Activated T-cell treated with anti-CD3 and anti-CD28 coated beads, Interleukin-2, amount 50 U/mL, for 24 hours (primary cell): ENCODE results near the gene ZNF417.
"Not testable (repeated sequence)": the region's sequence is repeated elsewhere in the genome, so short reads cannot be mapped to it uniquely, and the experiment has no call there.

Experiments used
- DNase-seq: peaks from one replicate; pipeline ENCODE4 v3.0.0-alpha.2; 2020
- H3K27ac Mint-ChIP-seq: 2 replicates; pipeline ENCODE4 v1.8.0; 2020; ENCODE audit warnings: mild to moderate bottlenecking, mixed read lengths
- H3K27me3 Mint-ChIP-seq: 2 replicates; pipeline ENCODE4 v1.8.0; 2020; ENCODE audit warnings: mixed read lengths
- H3K36me3 Mint-ChIP-seq: 2 replicates; pipeline ENCODE4 v1.8.0; 2020; ENCODE audit warnings: low read depth, mixed read lengths
- H3K4me1 Mint-ChIP-seq: 2 replicates; pipeline ENCODE4 v1.8.0; 2020; ENCODE audit warnings: low read depth, mixed read lengths
- H3K4me3 Mint-ChIP-seq: 2 replicates; pipeline ENCODE4 v1.8.0; 2020; ENCODE audit warnings: mild to moderate bottlenecking, moderate library complexity, mixed read lengths
- H3K9me3 Mint-ChIP-seq: 2 replicates; pipeline ENCODE4 v1.8.0; 2020; ENCODE audit warnings: mixed read lengths

Gene ZNF417

DNA sequence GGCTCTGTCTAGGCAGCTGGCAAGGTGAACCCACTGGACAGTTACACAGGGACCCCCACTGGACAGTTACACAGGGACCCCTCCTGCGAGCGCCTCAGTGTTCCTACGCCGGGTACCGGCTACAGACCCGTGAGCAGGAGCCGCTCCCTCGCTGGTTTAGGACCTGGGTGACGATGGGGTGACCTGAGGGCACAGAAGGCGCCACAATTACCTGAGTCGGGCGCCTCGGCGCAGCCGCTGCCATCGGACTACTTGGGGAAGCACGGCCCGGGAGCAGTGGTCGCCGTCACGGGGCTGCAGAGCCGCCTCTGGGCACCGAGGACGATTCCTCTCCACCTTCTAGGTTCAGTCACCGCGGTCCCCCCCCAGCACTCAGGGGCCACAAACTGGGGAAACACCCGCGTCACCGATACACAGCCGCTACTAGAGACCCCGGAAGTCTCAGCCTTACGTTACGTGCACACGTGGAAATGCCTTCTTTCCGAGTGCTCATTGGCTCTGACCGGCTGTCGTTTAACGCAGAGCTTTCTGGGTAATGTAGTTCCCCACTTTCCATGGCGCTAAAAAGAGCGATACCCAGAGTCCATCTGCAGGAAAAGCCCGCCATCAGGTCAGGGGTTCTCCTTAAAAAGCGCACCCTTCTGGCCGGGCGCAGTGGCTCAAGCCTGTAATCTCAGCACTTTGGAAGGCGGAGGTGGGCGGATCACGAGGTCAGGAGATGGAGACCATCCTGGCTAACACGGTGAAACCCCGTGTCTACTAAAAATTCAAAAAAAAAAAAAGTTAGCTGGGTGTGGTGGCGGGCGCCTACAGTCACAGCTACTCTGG lies at the start of gene ZNF417:
Gene ZNF417 (minus strand): TSS at position 425 of the 828 bp plus-strand sequence. CDS start 181 bp downstream, at position 244.
- H3K4me1 Mint-ChIP-seq: peaks cover 31% of the 10 kb centered on the region
- H3K27ac Mint-ChIP-seq: peak within 1 kb of the TSS; percentile 93
- peak; percentile 85 for DNase-seq
- H3K27me3 Mint-ChIP-seq: not testable (repeated sequence)
- peaks cover 45% of the 10 kb centered on the region for H3K9me3 Mint-ChIP-seq
- peaks cover 75% of the 10 kb centered on the region for H3K36me3 Mint-ChIP-seq
- peak within 1 kb of the TSS; percentile 92 for H3K4me3 Mint-ChIP-seq

DNA sequence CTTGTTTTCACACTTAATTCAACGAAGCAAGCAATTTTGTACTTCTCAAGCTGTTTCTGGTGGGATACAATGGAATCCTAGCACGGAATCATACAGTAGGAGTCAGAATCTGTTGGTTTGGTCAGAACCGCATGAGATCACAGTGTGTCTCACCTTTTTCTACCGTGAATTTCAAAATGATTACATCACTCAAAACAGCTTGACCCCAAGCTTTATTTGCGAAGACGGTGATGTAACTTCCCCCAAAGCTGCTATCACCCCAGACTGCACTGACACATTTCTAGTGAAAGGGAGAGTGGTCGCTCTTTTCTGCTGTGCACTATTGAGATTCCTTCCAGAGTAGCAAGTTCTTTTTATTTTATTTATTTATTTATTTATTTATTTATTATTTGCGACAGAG lies 48.4 kb upstream of the ZNF417 start:
- H3K27ac Mint-ChIP-seq: no peak overlapping the region
- DNase-seq: no peak
- peaks cover 51% of the 10 kb centered on the region for H3K36me3 Mint-ChIP-seq
- H3K27me3 Mint-ChIP-seq: no peaks in the 10 kb centered on the region
- no peaks in the 10 kb centered on the region for H3K4me1 Mint-ChIP-seq
- peaks cover 39% of the 10 kb centered on the region for H3K9me3 Mint-ChIP-seq
- H3K4me3 Mint-ChIP-seq: no peak overlapping the region

DNA sequence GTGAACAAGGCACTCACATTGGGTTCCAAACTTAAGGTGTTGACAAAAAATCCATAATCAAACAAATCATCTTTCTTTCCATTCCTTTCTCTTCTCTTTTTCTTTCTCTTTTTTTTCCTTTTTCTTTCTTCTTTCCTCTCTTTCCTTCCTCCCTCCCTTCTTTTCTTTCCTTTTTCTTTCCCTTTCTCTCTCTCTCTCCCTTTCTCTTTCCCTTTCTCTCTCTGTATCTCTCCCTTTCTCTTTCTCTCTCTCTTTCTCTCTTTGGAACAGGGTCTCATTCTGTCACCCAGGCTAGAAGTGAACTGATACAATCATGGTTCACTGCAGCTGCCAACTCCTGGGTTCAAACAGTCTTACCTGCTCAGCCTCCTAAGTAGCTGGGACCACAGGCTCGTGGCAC lies 45.4 kb upstream of the ZNF417 start:
- H3K27ac Mint-ChIP-seq: no peak overlapping the region
- no peaks in the 10 kb centered on the region for H3K4me1 Mint-ChIP-seq
- DNase-seq: no peak
- peaks cover 38% of the 10 kb centered on the region for H3K9me3 Mint-ChIP-seq
- peaks cover 49% of the 10 kb centered on the region for H3K36me3 Mint-ChIP-seq
- H3K4me3 Mint-ChIP-seq: no peak overlapping the region
- peaks cover 5% of the 10 kb centered on the region for H3K27me3 Mint-ChIP-seq

DNA sequence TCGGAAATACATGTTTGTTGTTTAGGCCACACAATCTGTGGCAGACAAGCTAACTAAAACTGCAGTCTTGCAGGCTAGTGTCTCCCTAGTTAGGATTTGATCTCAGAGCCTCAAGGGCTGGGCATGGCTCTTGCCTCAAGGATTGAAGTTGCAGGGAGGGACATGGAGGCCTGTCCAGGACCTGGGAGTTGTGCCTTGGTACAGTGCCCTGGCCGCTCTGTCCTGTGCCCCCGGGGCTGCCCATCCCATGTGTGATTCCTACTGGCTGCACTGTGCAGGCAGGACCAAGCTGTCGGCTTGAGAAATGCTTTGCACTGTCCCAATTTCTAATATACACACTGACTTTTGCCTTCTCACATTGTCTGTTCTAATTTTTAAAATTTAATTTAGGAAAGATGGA lies 38.6 kb upstream of the ZNF417 start:
- Mint-ChIP-seq H3K4me1 (no peaks in the 10 kb centered on the region), H3K27me3 (peaks cover 16% of the 10 kb centered on the region), H3K27ac (no peak overlapping the region), H3K4me3 (no peak overlapping the region), H3K9me3 (peaks cover 44% of the 10 kb centered on the region), H3K36me3 (peaks cover 22% of the 10 kb centered on the region)
- no peak for DNase-seq

DNA sequence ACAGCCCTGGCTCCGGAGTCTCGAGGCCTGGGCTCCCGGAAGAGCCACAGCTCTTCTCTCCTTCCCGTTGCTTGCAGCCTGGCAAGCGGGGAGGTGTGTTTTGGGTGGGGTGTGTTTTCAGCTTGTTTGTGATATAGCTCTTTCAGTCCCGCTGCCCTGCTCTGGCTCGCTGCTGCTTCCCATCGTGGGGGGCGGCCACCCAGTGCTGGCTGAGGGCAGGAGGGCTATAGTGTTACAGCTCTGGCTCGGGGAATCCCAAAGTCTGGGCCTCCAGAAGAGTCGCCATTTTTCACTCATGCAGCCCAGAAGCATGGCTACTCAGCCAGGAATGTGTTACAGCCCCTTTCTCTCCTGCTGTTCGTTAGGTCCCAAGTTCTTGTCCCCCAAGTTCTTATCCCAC lies 33.3 kb upstream of the ZNF417 start:
- H3K36me3 Mint-ChIP-seq: peaks cover 30% of the 10 kb centered on the region
- H3K27me3 Mint-ChIP-seq: peaks cover 8% of the 10 kb centered on the region
- peaks cover 17% of the 10 kb centered on the region for H3K4me1 Mint-ChIP-seq
- H3K27ac Mint-ChIP-seq: no peak overlapping the region
- DNase-seq: no peak
- no peak overlapping the region for H3K4me3 Mint-ChIP-seq
- H3K9me3 Mint-ChIP-seq: peaks cover 41% of the 10 kb centered on the region

DNA sequence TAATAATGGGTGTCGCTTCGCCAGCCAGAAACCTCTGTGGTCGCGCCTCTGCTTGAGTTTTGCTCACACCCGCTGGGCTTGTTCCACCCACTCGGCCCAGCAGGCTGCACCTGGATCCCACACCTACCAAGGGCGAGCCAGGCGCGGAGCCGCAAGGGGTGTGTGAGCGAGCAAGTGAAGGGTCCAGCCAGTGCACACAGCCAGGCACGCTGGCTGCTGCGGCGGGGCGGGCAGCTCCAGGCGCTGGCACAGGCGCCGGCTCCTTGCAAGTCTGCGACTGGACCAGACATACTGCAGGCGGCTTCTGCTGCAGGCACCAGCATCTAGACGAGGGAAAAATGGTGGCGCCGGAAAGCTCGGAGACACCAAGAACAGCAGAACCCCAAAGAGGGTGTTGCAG lies 32.9 kb upstream of the ZNF417 start:
- peaks cover 34% of the 10 kb centered on the region for H3K36me3 Mint-ChIP-seq
- H3K9me3 Mint-ChIP-seq: peaks cover 39% of the 10 kb centered on the region
- H3K4me3 Mint-ChIP-seq: no peak overlapping the region
- peaks cover 5% of the 10 kb centered on the region for H3K27me3 Mint-ChIP-seq
- H3K4me1 Mint-ChIP-seq: peaks cover 17% of the 10 kb centered on the region
- no peak overlapping the region for H3K27ac Mint-ChIP-seq
- DNase-seq: no peak

DNA sequence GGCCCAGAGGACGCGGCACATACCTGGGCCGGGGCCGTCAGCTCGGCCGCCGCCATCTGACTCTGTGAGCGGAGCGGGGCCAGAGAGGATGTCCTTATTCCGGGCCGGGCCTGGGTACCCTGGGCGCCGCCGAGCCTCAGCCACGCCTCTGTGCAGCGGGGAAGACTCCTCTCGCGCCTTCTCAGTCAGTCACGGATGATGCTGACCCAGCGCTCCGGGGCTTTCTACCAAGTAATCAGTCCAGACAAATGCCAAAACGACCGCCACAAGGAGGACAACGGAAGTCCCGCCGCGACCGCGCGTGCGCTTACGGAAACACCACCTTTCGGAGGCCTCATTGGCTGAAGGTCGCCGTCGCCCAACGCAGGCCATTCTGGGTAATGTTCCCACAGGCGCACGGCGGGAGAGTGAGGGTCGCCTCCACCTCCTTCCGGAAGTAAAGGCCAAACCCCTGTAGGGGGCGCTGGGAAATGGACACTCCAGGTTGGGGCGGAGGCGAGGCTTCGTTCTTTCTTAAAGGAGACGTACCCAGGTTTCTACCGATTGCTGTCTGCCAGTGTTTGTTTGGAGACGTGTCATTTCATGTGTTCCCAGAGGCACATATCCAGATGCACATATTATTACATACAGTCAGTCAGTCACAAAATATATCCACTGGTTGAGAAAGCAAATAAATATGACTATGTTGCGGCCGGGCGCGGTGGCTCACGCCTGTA lies 31.2 kb upstream of the ZNF417 start, which contains the start of gene ZNF256:
Gene ZNF256 (minus strand): TSS at position 288 of the 716 bp plus-strand sequence. CDS start 232 bp downstream, at position 56.
- peaks cover 51% of the 10 kb centered on the region for H3K36me3 Mint-ChIP-seq
- H3K4me3 Mint-ChIP-seq: peak within 1 kb of the TSS; percentile 91
- peaks cover 17% of the 10 kb centered on the region for H3K4me1 Mint-ChIP-seq
- H3K9me3 Mint-ChIP-seq: peaks cover 42% of the 10 kb centered on the region
- peak within 1 kb of the TSS; percentile 92 for H3K27ac Mint-ChIP-seq
- H3K27me3 Mint-ChIP-seq: no peaks in the 10 kb centered on the region
- DNase-seq: peak; percentile 90

DNA sequence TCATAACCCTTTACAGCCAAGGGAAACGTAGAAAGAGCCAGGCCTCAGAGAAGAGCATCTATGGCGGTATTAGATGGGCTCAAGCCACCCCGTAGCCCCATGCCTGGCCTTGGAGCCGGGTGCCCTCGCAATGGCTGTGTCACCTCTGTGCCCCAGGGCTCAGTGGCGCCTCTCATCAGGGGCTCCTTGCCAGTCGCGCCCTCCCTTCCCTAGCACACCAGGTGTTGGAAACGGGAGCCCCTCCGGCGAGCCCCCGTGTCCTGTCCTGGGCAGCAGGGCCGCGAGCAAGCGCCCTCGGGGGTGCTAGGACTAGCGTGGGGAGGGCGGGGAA lies 30.7 kb upstream of the ZNF417 start:
- Mint-ChIP-seq H3K4me1 (peaks cover 17% of the 10 kb centered on the region), H3K4me3 (peak overlapping the region; percentile 91), H3K27me3 (no peaks in the 10 kb centered on the region), H3K36me3 (peaks cover 56% of the 10 kb centered on the region), H3K9me3 (peaks cover 48% of the 10 kb centered on the region), H3K27ac (peak overlapping the region; percentile 92)
- no peak for DNase-seq

DNA sequence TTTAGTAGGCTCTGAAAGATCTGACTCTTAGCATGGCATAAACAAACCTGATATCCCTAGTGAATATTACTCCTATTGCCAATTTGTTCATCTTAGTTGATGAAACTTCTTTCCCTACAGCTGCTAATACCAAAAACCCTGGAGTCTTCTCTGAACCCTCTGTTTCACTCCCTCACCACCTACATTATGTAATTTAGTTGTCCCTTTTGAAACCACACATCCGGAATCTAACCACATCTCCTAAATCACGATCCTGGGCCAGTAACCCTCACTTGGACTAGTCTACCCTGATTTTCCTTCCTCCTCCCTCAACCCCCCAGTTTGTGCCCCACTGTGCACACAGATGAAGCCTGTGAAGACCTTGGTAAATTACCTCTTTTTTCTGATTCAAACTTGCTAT lies 29.9 kb upstream of the ZNF417 start:
- Mint-ChIP-seq H3K27ac (no peak overlapping the region), H3K4me3 (peak overlapping the region; percentile 91), H3K27me3 (no peaks in the 10 kb centered on the region), H3K4me1 (peaks cover 17% of the 10 kb centered on the region), H3K36me3 (peaks cover 64% of the 10 kb centered on the region), H3K9me3 (peaks cover 52% of the 10 kb centered on the region)
- no peak for DNase-seq

DNA sequence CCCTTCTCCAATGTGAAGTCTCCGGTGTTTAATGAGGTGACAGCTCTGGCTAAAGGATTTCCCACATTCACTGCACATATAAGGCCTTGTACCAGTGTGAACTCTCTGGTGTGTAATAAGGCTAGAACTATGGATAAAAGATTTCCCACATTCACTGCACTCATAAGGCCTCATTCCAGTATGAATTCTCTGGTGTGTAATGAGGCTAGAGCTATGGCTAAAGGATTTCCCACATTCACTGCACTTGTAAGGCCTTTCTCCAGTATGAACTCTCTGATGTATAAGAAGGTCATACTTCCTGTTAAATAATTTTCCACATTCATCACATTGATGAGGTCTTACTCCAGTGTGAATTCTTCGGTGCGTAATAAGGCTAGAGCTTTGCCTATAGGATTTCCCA lies 25.2 kb upstream of the ZNF417 start:
- Mint-ChIP-seq H3K4me1 (peaks cover 11% of the 10 kb centered on the region), H3K4me3 (no peak overlapping the region), H3K27ac (no peak overlapping the region), H3K9me3 (peaks cover 66% of the 10 kb centered on the region), H3K27me3 (no peaks in the 10 kb centered on the region), H3K36me3 (peaks cover 95% of the 10 kb centered on the region)
- DNase-seq: no peak

DNA sequence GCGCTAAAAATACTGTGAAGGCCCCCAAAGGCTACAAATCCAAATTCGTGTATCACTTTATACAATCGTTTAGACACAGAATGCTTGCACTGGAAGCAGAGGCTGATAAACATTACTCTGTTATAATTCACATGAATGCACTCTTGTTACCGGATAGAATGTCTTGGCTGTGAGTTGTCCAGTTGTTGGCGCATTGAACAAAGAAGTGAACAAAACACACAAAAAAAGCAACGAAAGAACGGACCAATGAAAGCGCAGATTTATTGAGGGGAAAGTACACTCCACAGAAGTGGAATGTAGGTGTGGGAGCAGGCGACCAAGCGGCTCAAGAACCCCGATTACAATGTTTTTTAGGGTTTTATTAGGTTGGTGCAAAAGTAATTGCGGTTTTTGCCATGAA lies 19.3 kb upstream of the ZNF417 start:
- H3K27me3 Mint-ChIP-seq: peaks cover 11% of the 10 kb centered on the region
- H3K9me3 Mint-ChIP-seq: peaks cover 55% of the 10 kb centered on the region
- no peak overlapping the region for H3K4me3 Mint-ChIP-seq
- no peak for DNase-seq
- H3K4me1 Mint-ChIP-seq: peaks cover 9% of the 10 kb centered on the region
- H3K27ac Mint-ChIP-seq: no peak overlapping the region
- peaks cover 94% of the 10 kb centered on the region for H3K36me3 Mint-ChIP-seq

DNA sequence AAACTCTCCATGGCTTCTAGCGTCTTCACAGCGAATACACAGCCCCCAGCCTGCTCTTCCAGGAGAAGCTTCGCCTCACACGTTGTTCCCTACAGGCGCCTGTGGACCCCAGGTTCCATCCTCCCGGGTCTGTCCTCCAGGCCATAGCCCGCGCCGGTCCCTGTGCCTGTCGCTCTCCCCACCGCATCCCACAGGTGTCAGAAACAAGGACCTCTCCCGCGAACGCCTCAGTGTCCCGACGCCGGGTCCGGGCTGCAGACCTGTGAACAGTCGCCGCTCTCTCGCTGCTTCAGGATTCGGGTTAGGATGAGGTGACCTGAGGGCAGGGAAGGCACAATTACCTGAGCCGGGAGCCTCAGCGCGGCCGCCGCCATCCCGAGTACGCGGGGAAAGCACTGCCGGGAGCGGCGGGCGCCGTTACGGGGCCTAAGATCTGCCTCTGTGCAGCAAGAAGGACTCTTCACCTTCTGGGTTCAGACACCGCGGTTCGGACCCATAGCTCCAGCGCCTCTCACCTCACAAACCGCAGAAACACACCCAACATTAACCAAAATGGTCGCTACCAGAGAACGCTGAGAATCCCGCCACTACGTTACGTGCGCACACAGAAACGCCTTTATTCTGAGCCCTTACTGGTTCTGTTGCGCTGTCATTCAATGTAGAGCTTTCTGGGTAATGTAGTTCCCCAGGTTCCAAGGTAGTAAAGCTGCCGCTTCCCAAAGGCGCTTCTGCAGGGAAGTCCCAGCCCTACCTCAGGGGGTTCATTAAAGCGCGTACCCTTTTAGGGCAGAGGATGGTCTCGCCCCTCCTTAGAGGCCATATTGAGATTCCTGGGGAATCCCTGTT lies 18.7 kb upstream of the ZNF417 start, which contains the start of gene ZNF418:
Gene ZNF418 (minus strand): TSS at position 583 of the 846 bp plus-strand sequence. CDS start 1,580 bp downstream, outside the sequence.
- H3K4me3 Mint-ChIP-seq: peak within 1 kb of the TSS; percentile 82
- DNase-seq: peak; percentile 47
- peaks cover 11% of the 10 kb centered on the region for H3K27me3 Mint-ChIP-seq
- peaks cover 94% of the 10 kb centered on the region for H3K36me3 Mint-ChIP-seq
- H3K27ac Mint-ChIP-seq: peak within 1 kb of the TSS; percentile 83
- H3K4me1 Mint-ChIP-seq: peaks cover 9% of the 10 kb centered on the region
- peaks cover 59% of the 10 kb centered on the region for H3K9me3 Mint-ChIP-seq

DNA sequence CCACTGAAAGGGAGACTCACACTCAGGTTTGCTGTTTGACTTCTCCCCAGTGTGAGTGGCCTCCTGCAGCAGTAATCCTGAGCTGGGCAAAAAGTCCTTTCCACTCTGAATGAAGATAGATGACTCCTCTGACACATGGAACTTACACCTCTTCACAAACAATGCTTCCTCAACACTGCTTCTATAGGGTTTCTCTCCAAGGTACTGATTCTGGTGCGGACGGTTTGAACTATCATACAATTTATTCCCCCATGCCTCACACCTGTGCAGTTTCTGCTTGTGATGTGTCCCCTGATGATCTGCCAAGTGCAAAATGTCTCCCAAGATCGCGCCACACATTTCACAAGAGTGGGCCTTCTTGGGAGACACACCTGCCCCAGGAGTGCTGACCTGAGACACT lies 11.2 kb upstream of the ZNF417 start:
- DNase-seq: no peak
- H3K27ac Mint-ChIP-seq: no peak overlapping the region
- peaks cover 77% of the 10 kb centered on the region for H3K36me3 Mint-ChIP-seq
- no peak overlapping the region for H3K4me3 Mint-ChIP-seq
- H3K4me1 Mint-ChIP-seq: no peaks in the 10 kb centered on the region
- H3K9me3 Mint-ChIP-seq: peaks cover 64% of the 10 kb centered on the region
- H3K27me3 Mint-ChIP-seq: no peaks in the 10 kb centered on the region

DNA sequence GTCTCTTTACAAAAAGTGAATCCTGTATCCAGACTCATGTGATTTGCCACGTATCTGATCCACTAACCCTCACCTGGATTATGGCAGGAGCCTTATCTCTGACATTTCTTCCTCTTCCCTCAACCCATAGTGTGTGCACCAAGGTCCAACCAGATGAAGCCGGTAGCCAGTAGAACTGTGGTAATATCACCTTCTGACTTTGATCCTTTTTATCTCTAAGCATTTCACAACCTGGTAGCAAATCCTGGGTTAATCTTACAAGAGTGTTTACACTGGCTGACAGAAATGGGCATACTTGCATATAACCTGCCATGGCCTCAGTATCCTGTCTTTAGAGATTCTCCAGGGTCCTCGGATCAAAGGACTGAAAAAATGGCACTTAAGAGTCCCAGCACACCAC lies 1.9 kb downstream of the ZNF417 start:
- Mint-ChIP-seq H3K4me1 (peaks cover 31% of the 10 kb centered on the region), H3K36me3 (peaks cover 81% of the 10 kb centered on the region)

More for the DNA sequence above, 1.9 kb downstream of the ZNF417 start:
- Mint-ChIP-seq H3K9me3 (peaks cover 44% of the 10 kb centered on the region), H3K4me3 (peak overlapping the region; percentile 92), H3K27ac (no peak overlapping the region), H3K27me3 (no peaks in the 10 kb centered on the region)
- no peak for DNase-seq
